HepG2 (cell line): Measurements from ENCODE around the gene CTRL. TPM values are rescaled to one million over a fixed set of nuclear protein-coding genes. Genes with fewer than 3 reads are reported as not detected.

Experiments
- CBX1 ChIP-seq: IDR thresholded peaks from one replicate; pipeline ENCODE4 v1.6.1; 2016; ENCODE audit warnings: antibody characterized with exemption, low read depth
- KIAA2018 ChIP-seq: sonication (generic); formaldehyde crosslinking; IDR thresholded peaks from 2 replicates; pipeline ENCODE4 v1.5.0; 2020; ENCODE audit warnings: mild to moderate bottlenecking, missing genetic modification reagents, borderline replicate concordance
- MATR3 ChIP-seq: sonication (generic); formaldehyde crosslinking; IDR thresholded peaks from 2 replicates; pipeline ENCODE4 v1.4.0; 2020; ENCODE audit warnings: missing genetic modification reagents
- MLXIP ChIP-seq: sonication (generic); formaldehyde crosslinking; IDR thresholded peaks from 2 replicates; pipeline ENCODE4 v1.9.0; 2021; ENCODE audit warnings: missing genetic modification reagents, borderline replicate concordance
- POLR2A ChIP-seq, 2 experiments: IDR thresholded peaks; 2 replicates each; pipeline ENCODE4 v1.6.1; 2011; ENCODE audit warnings: low read depth in 2 of 2, low read length in 2 of 2, mild to moderate bottlenecking in 1 of 2, moderate library complexity in 1 of 2; ENCODE audit not compliant: insufficient read depth in 1 of 2
- RBAK ChIP-seq: sonication (generic); formaldehyde crosslinking; IDR thresholded peaks from 2 replicates; pipeline ENCODE4 v1.5.1; 2020; ENCODE audit warnings: mild to moderate bottlenecking, missing genetic modification reagents
- RNF2 ChIP-seq: fragments of 450-650 bp; conservative IDR thresholded peaks from 2 replicates; pipeline ENCODE4 v1.6.1; 2016; ENCODE audit warnings: low read depth
- STAG1 ChIP-seq: sonication (generic); formaldehyde crosslinking; IDR thresholded peaks from 2 replicates; pipeline ENCODE4 v1.4.0; 2020; ENCODE audit warnings: missing genetic modification reagents
- TEAD3 ChIP-seq: optimal IDR thresholded peaks from 2 replicates; pipeline ENCODE3; 2016; ENCODE audit warnings: borderline replicate concordance
- ZNF326 ChIP-seq: sonication (generic); formaldehyde crosslinking; IDR thresholded peaks from 2 replicates; pipeline ENCODE4 v1.4.0; 2020; ENCODE audit warnings: missing genetic modification reagents, borderline replicate concordance
- ZNF605 ChIP-seq: sonication (generic); formaldehyde crosslinking; IDR thresholded peaks from 2 replicates; pipeline ENCODE4 v1.8.0; 2022; ENCODE audit warnings: mild to moderate bottlenecking, missing genetic modification reagents
- ZNF629 ChIP-seq: sonication (generic); formaldehyde crosslinking; conservative IDR thresholded peaks from 2 replicates; pipeline ENCODE4 v1.5.0; 2020; ENCODE audit warnings: missing genetic modification reagents
- ZNF687 ChIP-seq: sonication (generic); formaldehyde crosslinking; IDR thresholded peaks from 2 replicates; pipeline ENCODE4 v1.5.1; 2020; ENCODE audit warnings: mild to moderate bottlenecking, missing genetic modification reagents, moderate library complexity
- ZNF737 ChIP-seq: sonication (generic); formaldehyde crosslinking; IDR thresholded peaks from 2 replicates; pipeline ENCODE4 v1.5.0; 2020; ENCODE audit warnings: missing genetic modification reagents, mild to moderate bottlenecking, borderline replicate concordance
- ZNF780A ChIP-seq: sonication (generic); formaldehyde crosslinking; IDR thresholded peaks from 2 replicates; pipeline ENCODE4 v1.8.0; 2022; ENCODE audit warnings: mild to moderate bottlenecking, missing genetic modification reagents, moderate library complexity
- polyA plus RNA-seq, 8 experiments: library from polyadenylated mRNA; depleted of rRNA in 3 of 8; stranded (reverse) in 7 of 8; unstranded in 1 of 8; fragments of >200 nt; fragmentation: Illumina TruSeq in 4 of 8; extraction: Trizol in 4 of 8; gene quantifications; 2 replicates each; pipeline versions ENCODE4 v1.2.1 to v1.2.3, GENCODE V29; 2011 to 2016; ENCODE audit warnings: low read depth in 4 of 8, missing spikeins in 1 of 8, mixed read lengths in 1 of 8; ENCODE audit not compliant: insufficient read depth in 1 of 8
- total RNA-seq, 5 experiments: library from RNA; depleted of rRNA; stranded (reverse); fragments of >200 nt; fragmentation: Illumina TruSeq; extraction: Trizol; gene quantifications; 2 replicates each; pipeline ENCODE4 v1.2.3, GENCODE V29; 2016; ENCODE audit warnings: low read depth in 1 of 5

CTRL gene
- total and polyA plus RNA-seq, 2 of the 13 experiments (the other 11 are each of a cell fraction or from before 2014, with no cell fraction given) = 1.9 to 2.7 TPM

GRCh38 chr16:67931712-67932461 is at the start of gene CTRL (continued):
- TF ChIP-seq ZNF737 (CRISPR knock-in tag) (no peak), ZNF629 (CRISPR knock-in tag) (no peak), ZNF605 (no peak), POLR2A (IDR thresholded peaks at IDR 0.05; ENCODE audit: insufficient read depth in 1 of 2, low read depth in 2 of 2, low read length in 2 of 2) (0 out of 4 replicates have a peak, but pooled peaks of 1 of the 2 experiments have one; percentile 25), ZNF687 (peak; percentile 27; the same call in 1 of the 2 replicates), TEAD3 (CRISPR knock-in tag) (peak; percentile 99), MATR3 (CRISPR knock-in tag) (no peak), ZNF326 (peak; percentile 50; the same call in 1 of the 2 replicates), STAG1 (CRISPR knock-in tag) (peak; percentile 12; the same call in 1 of the 2 replicates), ZNF780A (CRISPR knock-in tag) (no peak), RNF2 (no peak), MLXIP (CRISPR knock-in tag) (no peak), KIAA2018 (CRISPR knock-in tag) (no peak), RBAK (no peak), CBX1 (no peak)
